Measurements from ENCODE around the gene BAK1. TPM values are rescaled to one million over a fixed set of nuclear protein-coding genes. Genes with fewer than 3 reads are reported as not detected.

The BAK1 gene
- polyA plus RNA-seq, 1 donor from 2014 or later, result 15.4 TPM

- H3K9ac ChIP-seq (ENCODE audit: low read length), result no peak overlapping the region
Measured at GRCh38 chr6:33578164-33578563, 1.9 kb downstream of the BAK1 start.

GRCh38 chr6:33577718-33578117, 2.4 kb downstream of the BAK1 start:
- Histone ChIP-seq H3K9me2 (ENCODE audit: insufficient read depth, low read length) (no peaks in the 10 kb centered on the region), H2AFZ (ENCODE audit: low read depth, low read length) (no peak overlapping the region), H3K79me2 (replicated peaks; ENCODE audit: insufficient read depth, low read length) (peaks cover 15% of the 10 kb centered on the region), H4K20me1 (ENCODE audit: insufficient read depth) (no peaks in the 10 kb centered on the region), H3F3A (ENCODE audit: insufficient read depth, low read length, poor library complexity, severe bottlenecking) (no peaks in the 10 kb centered on the region), H3K4me2 (ENCODE audit: low read length) (no peak overlapping the region), H3K27ac (ENCODE audit: low read length) (no peak overlapping the region), H3K4me3 (ENCODE audit: low read length) (no peak overlapping the region), H3K9ac (ENCODE audit: low read length) (no peak overlapping the region), H3K27me3 (ENCODE audit: insufficient read depth, low read depth, low read length) (no peaks in the 10 kb centered on the region), H3K9me3 (ENCODE audit: low read length) (no peaks in the 10 kb centered on the region), H3K36me3 (ENCODE audit: insufficient read depth, low read length) (no peaks in the 10 kb centered on the region)
- TF ChIP-seq MXI1 (conservative IDR thresholded peaks at IDR 0.05; ENCODE audit: poor library complexity, severe bottlenecking), result no peak
- TF ChIP-seq SMC3 (conservative IDR thresholded peaks at IDR 0.05; ENCODE audit: poor library complexity), result no peak
- TF ChIP-seq POLR2AphosphoS5 (IDR thresholded peaks at IDR 0.05), result no peak
- TF ChIP-seq TAF1 (IDR thresholded peaks at IDR 0.05; ENCODE audit: low read depth), result no peak
- no peak for TF ChIP-seq RAD21 (conservative IDR thresholded peaks at IDR 0.05)
- TF ChIP-seq REST (IDR thresholded peaks at IDR 0.05; ENCODE audit: borderline replicate concordance), result no peak
- no peak for TF ChIP-seq CTCF (IDR thresholded peaks at IDR 0.05; ENCODE audit: poor library complexity, severe bottlenecking)

More at GRCh38 chr6:33578164-33578563, 1.9 kb downstream of the BAK1 start:
- Histone ChIP-seq H3K9me2 (ENCODE audit: insufficient read depth, low read length) (no peaks in the 10 kb centered on the region), H3K27me3 (ENCODE audit: insufficient read depth, low read depth, low read length) (no peaks in the 10 kb centered on the region), H4K20me1 (ENCODE audit: insufficient read depth) (no peaks in the 10 kb centered on the region), H3K27ac (ENCODE audit: low read length) (no peak overlapping the region), H3K4me2 (ENCODE audit: low read length) (no peak overlapping the region), H3K9me3 (ENCODE audit: low read length) (no peaks in the 10 kb centered on the region), H3K79me2 (replicated peaks; ENCODE audit: insufficient read depth, low read length) (peaks cover 15% of the 10 kb centered on the region), H3K36me3 (ENCODE audit: insufficient read depth, low read length) (no peaks in the 10 kb centered on the region), H3K4me3 (ENCODE audit: low read length) (peak overlapping the region; percentile 98), H3F3A (ENCODE audit: insufficient read depth, low read length, poor library complexity, severe bottlenecking) (no peaks in the 10 kb centered on the region), H2AFZ (ENCODE audit: low read depth, low read length) (no peak overlapping the region)
- TF ChIP-seq TAF1 (IDR thresholded peaks at IDR 0.05; ENCODE audit: low read depth) (no peak), SMC3 (conservative IDR thresholded peaks at IDR 0.05; ENCODE audit: poor library complexity) (no peak), REST (IDR thresholded peaks at IDR 0.05; ENCODE audit: borderline replicate concordance) (no peak), EZH2 (IDR thresholded peaks at IDR 0.05; ENCODE audit: borderline replicate concordance, insufficient read depth, low read length, poor library complexity, severe bottlenecking) (no peak), RAD21 (conservative IDR thresholded peaks at IDR 0.05) (no peak), POLR2AphosphoS5 (IDR thresholded peaks at IDR 0.05) (no peak), EP300 (conservative IDR thresholded peaks at IDR 0.05; ENCODE audit: poor library complexity, severe bottlenecking) (no peak), MXI1 (conservative IDR thresholded peaks at IDR 0.05; ENCODE audit: poor library complexity, severe bottlenecking) (no peak), CTCF (IDR thresholded peaks at IDR 0.05; ENCODE audit: poor library complexity, severe bottlenecking) (no peak)

All from neural cell (in vitro differentiated cells).